SU-DHL-6 (cell line): ENCODE data around the gene HIVEP3.

ENCODE experiments used
- H2AFZ ChIP-seq: fragments of 200-600 bp; sonication (generic); 2 replicates; pipeline ENCODE4 v1.6.1; 2014; ENCODE audit warnings: low read depth, mild to moderate bottlenecking, moderate library complexity, mixed read lengths, antibody characterized with exemption, low read length; ENCODE audit not compliant: severe bottlenecking
- H3F3A ChIP-seq: fragments of 200-600 bp; shearing (Covaris generic); 2 replicates; pipeline ENCODE4 v1.6.0; 2016; ENCODE audit warnings: antibody characterized with exemption, mild to moderate bottlenecking; ENCODE audit not compliant: insufficient read depth
- H3K27ac ChIP-seq: fragments of 200-600 bp; sonication (generic); 2 replicates; pipeline ENCODE4 v1.5.1; 2016; ENCODE audit warnings: low read depth, mild to moderate bottlenecking, low read length, moderate library complexity, mixed read lengths
- H3K27me3 ChIP-seq: fragments of 200-600 bp; sonication (generic), shearing (Covaris generic); 2 replicates; pipeline ENCODE4 v1.6.0; 2014; ENCODE audit warnings: mild to moderate bottlenecking, low read length
- H3K36me3 ChIP-seq: fragments of 200-600 bp; sonication (generic); 2 replicates; pipeline ENCODE4 v1.6.1; 2014; ENCODE audit warnings: mild to moderate bottlenecking, low read length, mixed read lengths
- H3K4me2 ChIP-seq: fragments of 300-600, 200-600 bp; shearing (Covaris generic), sonication (generic); 2 replicates; pipeline ENCODE4 v1.6.0; 2014; ENCODE audit warnings: low read length, low read depth, mild to moderate bottlenecking; ENCODE audit not compliant: poor library complexity, severe bottlenecking
- H3K4me3 ChIP-seq: fragments of 200-600 bp; sonication (generic); 2 replicates; pipeline ENCODE4 v1.5.1; 2014; ENCODE audit warnings: antibody characterized with exemption, low read length, mild to moderate bottlenecking, mixed read lengths; ENCODE audit not compliant: insufficient read depth, poor library complexity, severe bottlenecking
- H3K79me2 ChIP-seq: fragments of 200-600 bp; sonication (generic); 2 replicates; pipeline ENCODE4 v1.6.1; 2014; ENCODE audit warnings: mild to moderate bottlenecking, low read length, moderate library complexity; ENCODE audit not compliant: insufficient read depth
- H3K9ac ChIP-seq: fragments of 200-600 bp; sonication (generic); 2 replicates; pipeline ENCODE4 v1.7.0; 2014; ENCODE audit warnings: mild to moderate bottlenecking, low read length
- H3K9me2 ChIP-seq: fragments of 200-600 bp; sonication (generic); replicated peaks from 2 replicates; pipeline ENCODE4 v1.6.1; 2014; ENCODE audit warnings: low read length; ENCODE audit not compliant: insufficient read depth
- H3K9me3 ChIP-seq: fragments of 200-600 bp; sonication (generic); 2 replicates; pipeline ENCODE4 v1.6.1; 2014; ENCODE audit warnings: low read length, mixed read lengths; ENCODE audit not compliant: insufficient read depth
- H4K20me1 ChIP-seq: fragments of 200-600 bp; sonication (generic); 2 replicates; pipeline ENCODE4 v1.6.1; 2014; ENCODE audit warnings: low read depth, mild to moderate bottlenecking, antibody characterized with exemption, low read length, moderate library complexity, mixed read lengths
- EZH2phosphoT487 ChIP-seq: fragments of 200-600 bp; sonication (generic), shearing (Covaris generic); conservative IDR thresholded peaks from 2 replicates; pipeline ENCODE4 v1.6.1; 2018; ENCODE audit warnings: mild to moderate bottlenecking, antibody characterized with exemption, low read length, moderate library complexity, mixed read lengths
- TF ChIP-seq, protein P1 (sequence below): fragments of 200-600 bp; sonication (generic); IDR thresholded peaks from one replicate; pipeline ENCODE4 v1.5.1; 2017; ENCODE audit warnings: antibody characterized with exemption, mild to moderate bottlenecking, low read length, moderate library complexity; ENCODE audit not compliant: insufficient read depth, poor library complexity, severe bottlenecking

Gene HIVEP3

DNA sequence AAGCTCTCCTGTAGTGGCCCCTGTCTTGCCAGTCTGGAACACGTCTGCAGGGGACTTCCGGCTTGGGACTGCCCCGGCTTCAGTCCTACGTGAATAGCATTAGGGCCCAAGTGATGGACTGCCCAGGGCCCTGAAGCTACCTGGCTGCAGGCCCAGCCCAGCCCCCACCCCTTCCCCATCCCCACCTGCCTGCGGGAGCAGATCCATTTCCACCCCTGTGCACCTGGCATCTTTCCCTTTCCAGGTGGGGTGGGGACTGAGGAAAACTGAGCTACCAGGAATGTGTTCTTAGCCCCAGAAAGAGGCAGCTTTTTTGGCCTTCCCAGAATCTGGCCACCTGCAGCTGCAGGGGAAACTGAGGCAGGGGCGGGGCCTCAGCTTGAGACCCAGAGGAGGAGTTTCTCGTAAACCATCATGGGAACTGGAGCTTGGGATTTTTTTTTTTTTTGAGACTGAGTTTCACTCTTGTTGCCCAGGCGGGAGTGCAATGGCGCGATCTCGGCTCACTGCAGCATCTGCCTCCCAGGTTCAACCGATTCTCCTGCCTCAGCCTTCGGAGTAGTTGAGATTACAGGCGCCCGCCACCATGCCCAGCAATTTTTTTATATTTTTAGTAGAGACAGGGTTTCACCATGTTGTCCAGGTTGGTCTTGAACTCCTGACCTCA is 437.5 kb downstream of the HIVEP3 start:
- Histone ChIP-seq H4K20me1 (no peaks in the 10 kb centered on the region), H3F3A (no peaks in the 10 kb centered on the region), H3K9ac (no peak overlapping the region), H3K36me3 (no peaks in the 10 kb centered on the region), H3K79me2 (no peaks in the 10 kb centered on the region), H3K27me3 (no peaks in the 10 kb centered on the region), H3K27ac (no peak overlapping the region), H2AFZ (no peak overlapping the region), H3K4me3 (no peak overlapping the region), H3K4me2 (no peak overlapping the region), H3K9me3 (no peaks in the 10 kb centered on the region), H3K9me2 (no peaks in the 10 kb centered on the region)
- TF ChIP-seq, protein P1, sequence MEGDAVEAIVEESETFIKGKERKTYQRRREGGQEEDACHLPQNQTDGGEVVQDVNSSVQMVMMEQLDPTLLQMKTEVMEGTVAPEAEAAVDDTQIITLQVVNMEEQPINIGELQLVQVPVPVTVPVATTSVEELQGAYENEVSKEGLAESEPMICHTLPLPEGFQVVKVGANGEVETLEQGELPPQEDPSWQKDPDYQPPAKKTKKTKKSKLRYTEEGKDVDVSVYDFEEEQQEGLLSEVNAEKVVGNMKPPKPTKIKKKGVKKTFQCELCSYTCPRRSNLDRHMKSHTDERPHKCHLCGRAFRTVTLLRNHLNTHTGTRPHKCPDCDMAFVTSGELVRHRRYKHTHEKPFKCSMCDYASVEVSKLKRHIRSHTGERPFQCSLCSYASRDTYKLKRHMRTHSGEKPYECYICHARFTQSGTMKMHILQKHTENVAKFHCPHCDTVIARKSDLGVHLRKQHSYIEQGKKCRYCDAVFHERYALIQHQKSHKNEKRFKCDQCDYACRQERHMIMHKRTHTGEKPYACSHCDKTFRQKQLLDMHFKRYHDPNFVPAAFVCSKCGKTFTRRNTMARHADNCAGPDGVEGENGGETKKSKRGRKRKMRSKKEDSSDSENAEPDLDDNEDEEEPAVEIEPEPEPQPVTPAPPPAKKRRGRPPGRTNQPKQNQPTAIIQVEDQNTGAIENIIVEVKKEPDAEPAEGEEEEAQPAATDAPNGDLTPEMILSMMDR: no peak
- no peak for TF ChIP-seq EZH2phosphoT487

DNA sequence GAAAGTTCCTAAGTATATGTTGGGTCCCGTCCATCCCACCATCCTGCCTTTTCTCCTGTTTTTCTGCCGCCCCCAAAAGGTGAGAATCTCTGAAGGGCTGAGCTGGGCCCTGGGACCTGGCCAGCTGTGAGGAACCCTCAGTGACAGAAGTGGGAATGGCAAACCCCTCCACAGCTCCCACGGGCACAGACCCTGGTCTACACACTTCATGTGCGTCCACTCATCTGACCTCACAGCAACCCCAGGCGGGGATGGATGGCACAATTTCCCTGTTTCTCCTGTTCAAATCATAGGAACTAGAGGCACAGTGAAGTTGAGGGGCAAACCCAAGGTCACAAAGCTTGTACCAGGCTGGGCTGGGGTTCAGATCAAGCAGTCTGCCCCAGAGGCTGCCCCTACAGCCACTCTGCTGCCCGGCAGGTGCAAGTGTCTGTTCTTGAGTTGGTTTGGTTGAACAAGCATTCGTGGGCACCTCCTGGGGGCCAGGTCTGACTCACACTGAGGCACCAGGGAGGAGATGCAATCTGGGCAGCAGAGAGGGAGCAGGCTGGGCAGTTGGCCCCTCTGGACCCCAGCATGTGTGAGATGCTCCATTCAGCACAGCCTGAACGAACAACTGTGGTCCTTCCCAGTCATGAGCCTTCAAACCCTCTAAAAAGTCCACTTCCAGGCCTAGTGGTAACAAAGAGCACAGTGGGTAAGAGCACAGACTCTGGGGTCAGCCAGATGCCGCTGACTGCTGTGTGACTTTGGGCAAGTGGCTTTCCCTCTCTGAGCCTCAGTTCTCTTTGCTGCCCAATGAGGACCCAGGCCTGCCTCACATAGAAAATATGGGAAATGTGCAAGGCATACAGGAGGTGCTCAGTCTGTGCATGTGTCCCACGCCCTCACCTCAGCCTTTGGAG is 438.3 kb downstream of the HIVEP3 start:
- Histone ChIP-seq H3K9me3 (no peaks in the 10 kb centered on the region), H3K27ac (no peak overlapping the region), H3K9ac (no peak overlapping the region), H3K9me2 (no peaks in the 10 kb centered on the region), H3K79me2 (no peaks in the 10 kb centered on the region), H2AFZ (no peak overlapping the region), H3K27me3 (no peaks in the 10 kb centered on the region), H4K20me1 (no peaks in the 10 kb centered on the region), H3K36me3 (no peaks in the 10 kb centered on the region), H3K4me2 (no peak overlapping the region), H3K4me3 (no peak overlapping the region), H3F3A (no peaks in the 10 kb centered on the region)
- TF ChIP-seq, protein P1: no peak
- no peak for TF ChIP-seq EZH2phosphoT487

DNA sequence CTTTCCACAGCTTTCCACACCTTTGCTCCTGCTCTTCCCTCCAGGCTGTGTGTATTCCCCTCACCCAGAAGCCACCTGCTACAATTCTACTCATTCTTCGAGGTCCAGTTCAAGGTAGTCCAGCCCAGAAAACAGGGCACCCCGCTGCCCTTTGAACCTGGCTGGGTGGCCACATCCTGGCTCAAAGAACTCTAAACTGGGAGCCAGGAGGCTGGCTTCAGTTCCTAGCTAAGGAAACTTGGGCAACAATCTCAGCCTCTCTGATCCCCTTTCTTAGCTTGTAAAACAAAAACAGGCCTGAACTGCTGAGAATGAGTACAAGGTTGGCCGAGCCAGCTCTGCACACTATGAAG is 438.9 kb downstream of the HIVEP3 start:
- Histone ChIP-seq H3K4me3 (no peak overlapping the region), H3K9me3 (no peaks in the 10 kb centered on the region), H3K27me3 (no peaks in the 10 kb centered on the region), H3K79me2 (no peaks in the 10 kb centered on the region), H3K9me2 (no peaks in the 10 kb centered on the region), H3K36me3 (no peaks in the 10 kb centered on the region), H3F3A (no peaks in the 10 kb centered on the region), H3K27ac (no peak overlapping the region), H3K4me2 (no peak overlapping the region), H2AFZ (no peak overlapping the region), H4K20me1 (no peaks in the 10 kb centered on the region), H3K9ac (no peak overlapping the region)
- no peak for TF ChIP-seq EZH2phosphoT487
- TF ChIP-seq, protein P1: no peak
